IMR-90 (cell line): Measurements from ENCODE around the gene FA2H. TPM values are rescaled to one million over a fixed set of nuclear protein-coding genes. Genes with fewer than 3 reads are reported as not detected.

Source experiments
- ATAC-seq: fragments of 200-7000 bp; cut with Tn5 transposase; 2 replicates; pipeline ENCODE4 v1.9.1; 2020; ENCODE audit warnings: low read depth, mild to moderate bottlenecking, moderate library complexity
- BruUV-seq: library from RNA; stranded (reverse); fragments of 400-500 nt; replicated peaks from 2 replicates; lab custom pipeline; 2021; lab: Mats Ljungman, UMichigan
- CTCF ChIA-PET: fragments of 300-600 bp; formaldehyde crosslinking; extraction: SDS; loops from one replicate; lab custom pipeline; 2021; ENCODE audit warnings: antibody characterized with exemption; lab: Yijun Ruan, JAX
- POLR2A ChIA-PET: fragments of 300-600 bp; sonication (Branson Sonifier 250); formaldehyde crosslinking; loops from one replicate; lab custom pipeline; 2022; ENCODE audit warnings: antibody characterized with exemption; ENCODE audit not compliant: unreplicated experiment; lab: Charles Lee
- DNase-seq: peaks from one replicate; pipeline ENCODE4 v3.0.0; 2013
- H2AFZ ChIP-seq: replicated peaks from 2 replicates; pipeline ENCODE3; 2013; ENCODE audit warnings: low read length, mild to moderate bottlenecking; ENCODE audit not compliant: poor library complexity
- H2AK5ac ChIP-seq: 2 replicates; pipeline ENCODE4 v1.6.1; 2013; ENCODE audit warnings: low read depth, low read length, inconsistent platforms
- H2AK9ac ChIP-seq: replicated peaks from 2 replicates; pipeline ENCODE3; 2013; ENCODE audit warnings: mild to moderate bottlenecking, low read depth, low read length, moderate library complexity; ENCODE audit not compliant: poor library complexity
- H2BK120ac ChIP-seq: 2 replicates; pipeline ENCODE4 v1.6.1; 2013; ENCODE audit warnings: low read depth, low read length, inconsistent platforms
- H2BK15ac ChIP-seq: 3 replicates; pipeline ENCODE4 v1.6.1; 2013; ENCODE audit warnings: low read depth, low read length, inconsistent platforms
- H2BK20ac ChIP-seq: 2 replicates; pipeline ENCODE4 v1.6.1; 2013; ENCODE audit warnings: low read depth, mild to moderate bottlenecking, inconsistent platforms, low read length, moderate library complexity
- H2BK5ac ChIP-seq: 2 replicates; pipeline ENCODE4 v1.6.1; 2013; ENCODE audit warnings: mild to moderate bottlenecking, low read depth, low read length, inconsistent platforms; ENCODE audit not compliant: poor library complexity, severe bottlenecking
- H3K14ac ChIP-seq: replicated peaks from 2 replicates; pipeline ENCODE4 v1.6.1; 2013; ENCODE audit warnings: low read depth, low read length, inconsistent platforms
- H3K18ac ChIP-seq: 2 replicates; pipeline ENCODE4 v1.6.1; 2013; ENCODE audit warnings: low read depth, low read length, control low read depth
- H3K23ac ChIP-seq: 2 replicates; pipeline ENCODE4 v1.6.1; 2013; ENCODE audit warnings: low read depth, low read length, inconsistent platforms
- H3K27ac ChIP-seq: 2 replicates; pipeline ENCODE4 v1.5.1; 2013; ENCODE audit warnings: mild to moderate bottlenecking, control low read depth, low read length; ENCODE audit not compliant: insufficient read depth
- H3K27me3 ChIP-seq: 2 replicates; pipeline ENCODE4 v1.6.1; 2013; ENCODE audit warnings: low read length; ENCODE audit not compliant: control insufficient read depth, insufficient read depth
- H3K36me3 ChIP-seq: 2 replicates; pipeline ENCODE4 v1.6.1; 2013; ENCODE audit warnings: low read length, mixed read lengths; ENCODE audit not compliant: control insufficient read depth, insufficient read depth
- H3K4ac ChIP-seq: 2 replicates; pipeline ENCODE4 v1.6.1; 2013; ENCODE audit warnings: low read depth, low read length, inconsistent platforms
- H3K4me1 ChIP-seq: 2 replicates; pipeline ENCODE4 v1.6.1; 2013; ENCODE audit warnings: low read length, mixed read lengths; ENCODE audit not compliant: control insufficient read depth, insufficient read depth
- H3K4me2 ChIP-seq: 2 replicates; pipeline ENCODE4 v1.6.1; 2013; ENCODE audit warnings: low read depth, mild to moderate bottlenecking, control low read depth, low read length, moderate library complexity
- H3K4me3 ChIP-seq: 2 replicates; pipeline ENCODE4 v1.5.1; 2013; ENCODE audit warnings: low read depth, mild to moderate bottlenecking, control low read depth, low read length, moderate library complexity; ENCODE audit not compliant: insufficient read depth
- H3K56ac ChIP-seq: 2 replicates; pipeline ENCODE4 v1.6.1; 2013; ENCODE audit warnings: low read length, inconsistent platforms; ENCODE audit not compliant: insufficient read depth; ENCODE audit errors: extremely low read depth
- H3K79me1 ChIP-seq, 2 experiments: 2 replicates each; pipeline ENCODE4 v1.6.1; 2013; ENCODE audit warnings: low read length in 2 of 2, inconsistent platforms in 1 of 2, low read depth in 1 of 2
- H3K9ac ChIP-seq: 2 replicates; pipeline ENCODE4 v1.6.1; 2013; ENCODE audit warnings: low read depth, low read length, control low read depth
- H3K9me1 ChIP-seq: 2 replicates; pipeline ENCODE4 v1.6.1; 2013; ENCODE audit warnings: low read length, inconsistent platforms; ENCODE audit not compliant: insufficient read depth
- H3K9me3 ChIP-seq: 2 replicates; pipeline ENCODE4 v1.6.1; 2013; ENCODE audit warnings: low read length; ENCODE audit not compliant: control insufficient read depth, insufficient read depth
- H4K20me1 ChIP-seq: 2 replicates; pipeline ENCODE4 v1.6.1; 2013; ENCODE audit warnings: low read length, inconsistent platforms; ENCODE audit not compliant: insufficient read depth
- H4K5ac ChIP-seq: 2 replicates; pipeline ENCODE4 v1.6.1; 2013; ENCODE audit warnings: mild to moderate bottlenecking, low read depth, low read length, control low read depth
- H4K8ac ChIP-seq, 2 experiments: 2 replicates each; pipeline ENCODE4 v1.6.1; 2013; ENCODE audit warnings: low read depth in 2 of 2, low read length in 2 of 2, control low read depth in 1 of 2, inconsistent platforms in 1 of 2
- H4K91ac ChIP-seq: 2 replicates; pipeline ENCODE4 v1.6.1; 2013; ENCODE audit warnings: low read depth, low read length, inconsistent platforms; ENCODE audit not compliant: insufficient read depth
- CEBPB ChIP-seq: IDR thresholded peaks from 2 replicates; pipeline ENCODE4 v1.6.1; 2012; ENCODE audit warnings: low read depth, low read length, improper control_type of control experiment
- CHD1 ChIP-seq: IDR thresholded peaks from 2 replicates; pipeline ENCODE4 v1.6.1; 2012; ENCODE audit warnings: low read depth, low read length, improper control_type of control experiment
- FOS ChIP-seq: fragments of 150-350 bp; IDR thresholded peaks from 2 replicates; pipeline ENCODE4 v1.6.1; 2016; ENCODE audit warnings: low read depth, low read length
- MAFK ChIP-seq: IDR thresholded peaks from 2 replicates; pipeline ENCODE4 v1.6.1; 2012; ENCODE audit warnings: low read depth, low read length, improper control_type of control experiment
- MAZ ChIP-seq: IDR thresholded peaks from 2 replicates; pipeline ENCODE4 v1.6.1; 2012; ENCODE audit warnings: low read depth, mild to moderate bottlenecking, low read length, improper control_type of control experiment, moderate library complexity, borderline replicate concordance
- MXI1 ChIP-seq: IDR thresholded peaks from 2 replicates; pipeline ENCODE4 v1.6.1; 2012; ENCODE audit warnings: low read depth, mild to moderate bottlenecking, low read length, moderate library complexity, borderline replicate concordance
- NFE2L2 ChIP-seq: fragments of 150-350 bp; IDR thresholded peaks from 2 replicates; pipeline ENCODE4 v1.6.1; 2016; ENCODE audit warnings: low read depth, mild to moderate bottlenecking, low read length
- RCOR1 ChIP-seq: IDR thresholded peaks from 2 replicates; pipeline ENCODE4 v1.6.1; 2012; ENCODE audit warnings: mild to moderate bottlenecking, low read length, improper control_type of control experiment; ENCODE audit not compliant: insufficient replicate concordance
- RFX5 ChIP-seq: IDR thresholded peaks from 2 replicates; pipeline ENCODE4 v1.8.0; 2012; ENCODE audit warnings: low read depth, mild to moderate bottlenecking, low read length, moderate library complexity
- SMC3 ChIP-seq: fragments of 150-350 bp; IDR thresholded peaks from 2 replicates; pipeline ENCODE4 v1.6.1; 2016; ENCODE audit warnings: low read depth, mild to moderate bottlenecking, antibody characterized with exemption, low read length, moderate library complexity
- USF2 ChIP-seq: fragments of 150-350 bp; IDR thresholded peaks from 2 replicates; pipeline ENCODE4 v1.6.1; 2017; ENCODE audit warnings: mild to moderate bottlenecking, antibody characterized with exemption, low read length, low read depth
- WGBS, 2 experiments: methylation state at CpG; one replicate each; pipeline versions ENCODE4 v1.1.5 to v1.1.7; 2013; ENCODE audit warnings: missing lambda C conversion rate in 2 of 2; ENCODE audit not compliant: insufficient read length in 1 of 2; ENCODE audit errors: extremely low coverage in 2 of 2; 5-methylcytosine and 5-hydroxymethylcytosine counted together
- dilution Hi-C: fragments of 300-500 bp; cut with HindIII; formaldehyde crosslinking; loops from one replicate; pipeline ENCODE4 v1.14.3; 2018; ENCODE audit warnings: low sequenced_read_pairs; ENCODE audit not compliant: unreplicated experiment
- in situ Hi-C: fragments of 300-500 bp; cut with MboI; formaldehyde crosslinking; loops from 3 replicates; pipeline ENCODE4 v1.14.3; 2019; ENCODE audit warnings: low sequenced_read_pairs, inconsistent platforms, mixed read lengths
- intact Hi-C: fragments of 100-400 bp; cut with micrococcal nuclease; formaldehyde crosslinking; loops from 2 replicates; pipeline ENCODE4 v1.10.0; 2022
- polyA plus RNA-seq, 3 experiments: library from polyadenylated mRNA; depleted of rRNA; stranded (reverse); fragments of >200 nt; gene quantifications; 2 replicates each; pipeline ENCODE4 v1.2.3, GENCODE V29; 2012; ENCODE audit warnings: low replicate concordance in 1 of 3
- total RNA-seq: library from RNA; depleted of rRNA; stranded (reverse); fragments of >200 nt; gene quantifications from 2 replicates; pipeline ENCODE4 v1.2.3, GENCODE V29; 2012

FA2H gene
- total and polyA plus RNA-seq, 2 of the 4 experiments (the other 2 are of a cell fraction), result not detected

DNA sequence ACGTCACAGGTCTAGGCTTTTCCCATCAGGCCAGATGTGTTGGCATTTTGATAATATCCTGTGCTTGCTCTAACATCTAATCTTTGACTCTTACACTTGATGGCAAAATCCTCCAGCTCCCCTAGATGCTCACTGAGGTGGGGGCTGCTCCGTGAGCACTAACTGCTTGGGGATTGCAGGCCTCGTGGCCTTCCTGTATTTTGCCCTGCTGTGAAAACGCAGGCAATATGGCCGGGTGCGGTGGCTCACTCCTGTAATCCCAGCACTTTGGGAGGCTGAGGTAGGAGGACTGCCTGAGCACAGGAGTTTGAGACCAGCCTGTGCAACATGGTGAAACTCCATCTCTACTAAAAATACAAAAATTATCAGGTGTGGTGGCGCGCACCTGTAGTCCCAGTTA, 64.2 kb downstream of the FA2H start:
- Histone ChIP-seq H2BK15ac (no peak overlapping the region), H2BK20ac (no peak overlapping the region), H3K9ac (no peak overlapping the region), H3K9me3 (no peaks in the 10 kb centered on the region), H4K8ac (no peak overlapping the region), H3K18ac (no peak overlapping the region), H3K4me2 (no peak overlapping the region), H3K27ac (no peak overlapping the region), H2BK5ac (no peak overlapping the region), H3K56ac (no peak overlapping the region), H3K9me1 (no peaks in the 10 kb centered on the region), H3K27me3 (peaks cover 8% of the 10 kb centered on the region; the same call in 1 of the 2 replicates), H3K23ac (no peak overlapping the region), H2AK5ac (no peak overlapping the region), H3K4me3 (no peak overlapping the region), H4K91ac (no peak overlapping the region), H4K20me1 (no peaks in the 10 kb centered on the region), H2BK120ac (no peak overlapping the region), H3K14ac (no peak overlapping the region), H4K5ac (no peak overlapping the region), H2AK9ac (no peak overlapping the region), H2AFZ (no peak overlapping the region), H3K4ac (no peak overlapping the region), H3K36me3 (no peaks in the 10 kb centered on the region), H3K79me1 (no peaks in the 10 kb centered on the region), H3K4me1 (no peaks in the 10 kb centered on the region)
- dilution Hi-C loops, result no loop called here
- TF ChIP-seq MAZ, result no peak
- no peak for TF ChIP-seq NFE2L2
- TF ChIP-seq CEBPB, result no peak
- no peak for TF ChIP-seq CHD1
- no peak for TF ChIP-seq SMC3
- TF ChIP-seq MXI1, result no peak
- TF ChIP-seq RFX5, result no peak
- TF ChIP-seq RCOR1, result no peak
- TF ChIP-seq FOS, result no peak
- no peak for TF ChIP-seq MAFK
- TF ChIP-seq USF2, result no peak
- intact Hi-C loops, result no loop called here
- no TSS peak for BruUV-seq
- POLR2A ChIA-PET, result no interaction called here
- CTCF ChIA-PET, result interaction anchor here (0.9 to 4.1 kb wide), 2 partner anchors 15 to 152 kb away, joined by 3 to 36 read pairs; no protein-coding TSS in a partner anchor
- no peak for ATAC-seq
- no peak for DNase-seq
- WGBS, 2 experiments, result 86% methylated on average over 5 of the region's 8 CpGs; no CpG with 5 or more reads in 1 of the 2 experiments
- in situ Hi-C loops, result loop anchor here (5.0 kb wide), 1 partner anchor 97 kb away; no protein-coding TSS in a partner anchor
